GM12878 (cell line): ENCODE measurements around the gene TMEM72. TPM values are rescaled to one million over a fixed set of nuclear protein-coding genes. Genes with fewer than 3 reads are reported as not detected.

Experiments
- ATAC-seq: fragments of 200-7000 bp; cut with Tn5 transposase; 3 replicates; pipeline ENCODE4 v1.9.1; 2020; ENCODE audit warnings: mild to moderate bottlenecking, moderate library complexity
- BruUV-seq: library from RNA; stranded (reverse); fragments of 400-500 nt; replicated peaks from 2 replicates; lab custom pipeline; 2021; lab: Mats Ljungman, UMichigan
- CTCF ChIA-PET: fragments of 300-600 bp; sonication (Branson Sonifier 250); formaldehyde crosslinking; extraction: SDS; loops from one replicate; lab custom pipeline; 2021; ENCODE audit warnings: inconsistent platforms; lab: Yijun Ruan, JAX
- POLR2A ChIA-PET: fragments of 350-600 bp; formaldehyde crosslinking; extraction: SDS; loops from one replicate; lab custom pipeline; 2021; ENCODE audit warnings: inconsistent platforms; lab: Charles Lee
- RAD21 ChIA-PET: fragments of 300-600 bp; sonication (Branson Sonifier 250); formaldehyde crosslinking; loops from one replicate; lab custom pipeline; 2023; ENCODE audit warnings: antibody characterized with exemption; ENCODE audit not compliant: unreplicated experiment; lab: Charles Lee
- SMC1A ChIA-PET: fragments of 300-600 bp; sonication (Branson Sonifier 250); formaldehyde crosslinking; loops from one replicate; lab custom pipeline; 2023; ENCODE audit not compliant: unreplicated experiment, uncharacterized antibody; lab: Charles Lee
- DNase-seq: peaks from one replicate; pipeline ENCODE4 v3.0.0-alpha.2; 2011; ENCODE audit warnings: low read depth, low spot score
- FAIRE-seq: peaks from 3 replicates; lab custom pipeline; 2011; peaks lifted over from hg19 to GRCh38; lab: Jason Lieb, UNC
- H2AFZ ChIP-seq: 2 replicates; pipeline ENCODE4 v1.6.0; 2011; ENCODE audit warnings: low read depth, low read length, control low read depth; ENCODE audit not compliant: control insufficient read depth
- H3K27ac ChIP-seq: 2 replicates; pipeline ENCODE4 v1.5.1; 2011; ENCODE audit warnings: control low read depth; ENCODE audit not compliant: control insufficient read depth, insufficient read depth
- H3K27me3 ChIP-seq, 2 experiments: replicated peaks in 1 of 2; 2 replicates each; pipeline versions ENCODE4 v1.6.0 to v1.6.1; 2011; ENCODE audit warnings: low read length in 1 of 2; ENCODE audit not compliant: control insufficient read depth in 2 of 2, insufficient read depth in 2 of 2
- H3K36me3 ChIP-seq, 2 experiments: 2 replicates each; pipeline ENCODE4 v1.5.1; 2011; ENCODE audit warnings: low read length in 1 of 2; ENCODE audit not compliant: control insufficient read depth in 2 of 2, insufficient read depth in 2 of 2
- H3K4me1 ChIP-seq: 2 replicates; pipeline ENCODE4 v1.6.1; 2011; ENCODE audit warnings: mild to moderate bottlenecking, low read length, moderate library complexity, mixed read lengths; ENCODE audit not compliant: control insufficient read depth, insufficient read depth
- H3K4me2 ChIP-seq: 2 replicates; pipeline ENCODE4 v1.6.0; 2011; ENCODE audit warnings: control low read depth; ENCODE audit not compliant: control insufficient read depth, insufficient read depth
- H3K4me3 ChIP-seq: fragments of 200-600 bp; sonication (generic); 2 replicates; pipeline ENCODE4 v1.5.1; 2016
- H3K79me2 ChIP-seq: 2 replicates; pipeline ENCODE4 v1.6.0; 2011; ENCODE audit warnings: low read length; ENCODE audit not compliant: control insufficient read depth, insufficient read depth
- H3K9ac ChIP-seq: 2 replicates; pipeline ENCODE4 v1.8.0; 2011; ENCODE audit warnings: low read length, control low read depth, mixed read lengths; ENCODE audit not compliant: control insufficient read depth, insufficient read depth
- H3K9me3 ChIP-seq: replicated peaks from 3 replicates; pipeline ENCODE4 v1.5.1; 2011; ENCODE audit warnings: mild to moderate bottlenecking, low read length; ENCODE audit not compliant: control insufficient read depth, insufficient read depth
- H4K20me1 ChIP-seq: 2 replicates; pipeline ENCODE4 v1.6.0; 2011; ENCODE audit not compliant: control insufficient read depth, insufficient read depth
- ATF7 ChIP-seq: fragments of 450-650 bp; IDR thresholded peaks from 2 replicates; pipeline ENCODE4 v1.6.1; 2016; ENCODE audit warnings: low read depth, mild to moderate bottlenecking
- CBX3 ChIP-seq: fragments of 200-600 bp; sonication (generic); IDR thresholded peaks from 2 replicates; pipeline ENCODE4 v1.6.1; 2016; ENCODE audit warnings: low read depth, borderline replicate concordance
- ETV6 ChIP-seq, 2 experiments: fragments of 450-650 bp in 1 of 2; IDR thresholded peaks in 1 of 2; conservative IDR thresholded peaks in 1 of 2; 2 replicates each; pipeline ENCODE4 v1.6.1; 2014; ENCODE audit warnings: antibody characterized with exemption in 1 of 2, borderline replicate concordance in 1 of 2, low read depth in 1 of 2, mild to moderate bottlenecking in 1 of 2, moderate library complexity in 1 of 2
- IKZF2 ChIP-seq, 2 experiments: fragments of 450-650 bp; IDR thresholded peaks; 2 replicates each; pipeline ENCODE4 v1.6.1; 2017; ENCODE audit warnings: mild to moderate bottlenecking in 2 of 2, moderate library complexity in 2 of 2
- JUND ChIP-seq: IDR thresholded peaks from 2 replicates; pipeline ENCODE4 v1.6.1; 2012; ENCODE audit warnings: low read depth, mild to moderate bottlenecking, low read length, improper control_type of control experiment, moderate library complexity
- MTA3 ChIP-seq: IDR thresholded peaks from 2 replicates; pipeline ENCODE4 v1.6.1; 2012; ENCODE audit warnings: low read length, inconsistent platforms, borderline replicate concordance
- MYC ChIP-seq: IDR thresholded peaks from 2 replicates; pipeline ENCODE4 v1.6.1; 2011; ENCODE audit warnings: mild to moderate bottlenecking, low read length, moderate library complexity, inconsistent platforms; ENCODE audit not compliant: insufficient read depth, insufficient replicate concordance, insufficient read length, severe bottlenecking
- NBN ChIP-seq: fragments of 450-650 bp; IDR thresholded peaks from 2 replicates; pipeline ENCODE4 v1.6.1; 2016
- POLR2AphosphoS2 ChIP-seq: IDR thresholded peaks from 2 replicates; pipeline ENCODE4 v1.6.1; 2011; ENCODE audit warnings: low read depth, mild to moderate bottlenecking, low read length, improper control_type of control experiment, moderate library complexity
- SUPT20H ChIP-seq: IDR thresholded peaks from 2 replicates; pipeline ENCODE4 v1.6.1; 2011; ENCODE audit warnings: low read depth, mild to moderate bottlenecking, low read length, moderate library complexity, borderline replicate concordance; ENCODE audit not compliant: control insufficient read depth
- TARDBP ChIP-seq: IDR thresholded peaks from 2 replicates; pipeline ENCODE4 v1.6.1; 2016; ENCODE audit warnings: borderline replicate concordance
- TCF7 ChIP-seq: IDR thresholded peaks from 2 replicates; pipeline ENCODE4 v1.6.1; 2014; ENCODE audit warnings: antibody characterized with exemption, borderline replicate concordance
- YBX1 ChIP-seq: fragments of 450-650 bp; IDR thresholded peaks from 2 replicates; pipeline ENCODE4 v1.6.1; 2016; ENCODE audit warnings: antibody characterized with exemption
- ZBED1 ChIP-seq: IDR thresholded peaks from 2 replicates; pipeline ENCODE4 v1.6.1; 2016; ENCODE audit warnings: borderline replicate concordance
- ZBTB4 ChIP-seq: fragments of 450-650 bp; formaldehyde crosslinking; IDR thresholded peaks from 2 replicates; pipeline ENCODE4 v1.4.0; 2022; ENCODE audit warnings: mild to moderate bottlenecking, moderate library complexity
- ZNF217 ChIP-seq: fragments of 450-650 bp; IDR thresholded peaks from 2 replicates; pipeline ENCODE4 v1.6.1; 2017; ENCODE audit warnings: antibody characterized with exemption, mild to moderate bottlenecking
- ZNF274 ChIP-seq: IDR thresholded peaks from one replicate; pipeline ENCODE4 v1.8.0; 2011; ENCODE audit not compliant: insufficient read length, insufficient read depth
- ZNF384 ChIP-seq: IDR thresholded peaks from 2 replicates; pipeline ENCODE4 v1.6.1; 2012; ENCODE audit warnings: low read depth, mild to moderate bottlenecking, low read length, improper control_type of control experiment, borderline replicate concordance
- WGBS: methylation state at CpG from one replicate; pipeline ENCODE4 v1.1.6; 2016; ENCODE audit warnings: low lambda C conversion rate; ENCODE audit not compliant: insufficient replicate concordance, insufficient coverage; ENCODE audit errors: missing lambda C conversion rate; 5-methylcytosine and 5-hydroxymethylcytosine counted together
- in situ Hi-C: fragments of 300-500 bp; cut with MboI; formaldehyde crosslinking; loops from 9 replicates; pipeline ENCODE4 v1.14.3; 2018; ENCODE audit warnings: mixed read lengths
- intact Hi-C: fragments of 100-400 bp; cut with micrococcal nuclease; formaldehyde crosslinking; loops from one replicate; pipeline ENCODE4 v1.14.2; 2022; ENCODE audit not compliant: unreplicated experiment
- polyA plus RNA-seq, 11 experiments: library from polyadenylated mRNA; depleted of rRNA in 4 of 11; unstranded in 6 of 11; stranded (reverse) in 5 of 11; fragments of >200 nt; fragmentation: Nextera tagmentation in 4 of 11; fragmentation: Illumina TruSeq in 1 of 11; extraction: Ambion mirVana in 4 of 11; extraction: Trizol in 1 of 11; gene quantifications; 1 replicate in 1 of 11; 2 replicates in 10 of 11; pipeline versions ENCODE4 v1.2.1 to v1.2.3, GENCODE V29; 2011 to 2016; ENCODE audit warnings: inconsistent platforms in 2 of 11, missing spikeins in 2 of 11, low read depth in 1 of 11
- total RNA-seq, 4 experiments: library from RNA; depleted of rRNA in 3 of 4; stranded (reverse); fragments of >200 nt in 3 of 4; fragmentation: Illumina TruSeq in 1 of 4; extraction: Trizol in 1 of 4; gene quantifications; 2 replicates each; pipeline versions ENCODE4 v1.2.1 to v1.2.3, GENCODE V29; 2013 to 2021

The TMEM72 gene
- total and polyA plus RNA-seq, 10 of the 15 experiments (the other 5 are each of a cell fraction or from before 2014, with no cell fraction given): 0.12 TPM; not detected in 9

- TF ChIP-seq JUND: no peak
- no peak for TF ChIP-seq ZBED1
- no peak for TF ChIP-seq TCF7
- no peak for TF ChIP-seq POLR2AphosphoS2
- no peak for TF ChIP-seq TARDBP
Observed at GRCh38 chr10:44939691-44940401, 28.7 kb downstream of the TMEM72 start (continued).

- no peak overlapping the region for H3K27ac ChIP-seq
- H3K4me3 ChIP-seq: no peak overlapping the region
- BruUV-seq: no TSS peak
- POLR2A ChIA-PET: interaction anchor here (8.5 kb wide), 1 partner anchor 19 kb away, joined by 174 read pairs; the partner anchor contains the start of gene RASSF4
- CTCF ChIA-PET: interaction anchor here (1.1 to 5.8 kb wide), 4 partner anchors 11 to 31 kb away, joined by 3 to 58 read pairs (median 8); no protein-coding TSS in a partner anchor
- no peak overlapping the region for H2AFZ ChIP-seq
- H3K4me1 ChIP-seq: peaks cover 35% of the 10 kb centered on the region
- no peak for FAIRE-seq
- H4K20me1 ChIP-seq: no peaks in the 10 kb centered on the region
- ATAC-seq: no peak
- whole genome bisulfite sequencing: 57% methylated on average over 1 of the region's 1 CpG
- H3K36me3 ChIP-seq: no peaks in the 10 kb centered on the region
- H3K4me2 ChIP-seq: no peak overlapping the region
- SMC1A ChIA-PET: interaction anchor here (1.0 to 8.4 kb wide), 4 partner anchors 8 to 29 kb away, joined by 3 to 147 read pairs (median 43); no protein-coding TSS in a partner anchor
- in situ Hi-C loops (no loop called here), intact Hi-C loops (no loop called here)
- H3K27me3 ChIP-seq: no peaks in the 10 kb centered on the region
- no peak for DNase-seq
- peaks cover 13% of the 10 kb centered on the region for H3K9me3 ChIP-seq
- RAD21 ChIA-PET: interaction anchor here (7.5 kb wide), 1 partner anchor 29 kb away, joined by 36 read pairs; no protein-coding TSS in a partner anchor
- no peak overlapping the region for H3K9ac ChIP-seq
- no peaks in the 10 kb centered on the region for H3K79me2 ChIP-seq
- TF ChIP-seq NBN (no peak), SUPT20H (no peak), MYC (no peak), ZNF384 (no peak), IKZF2 (IDR thresholded peaks at IDR 0.05) (0 out of 4 replicates have a peak, but pooled peaks of 1 of the 2 experiments have one; percentile 13), ZBTB4 (no peak), YBX1 (no peak), ZNF217 (0 out of 2 replicates have a peak, but pooled peaks have one; percentile 27), ATF7 (0 out of 2 replicates have a peak, but pooled peaks have one; percentile 18), ZNF274 (no peak), MTA3 (no peak), ETV6 (conservative IDR thresholded peaks at IDR 0.05 in 1 of 2, IDR thresholded peaks at IDR 0.05 in 1 of 2; ENCODE audit: borderline replicate concordance in 1 of 2, low read depth in 1 of 2) (no peak), CBX3 (0 out of 2 replicates have a peak, but pooled peaks have one; percentile 53)
Observed at GRCh38 chr10:44944354-44944753, 33.2 kb downstream of the TMEM72 start.
